GM23248 (cell line): ENCODE data around the gene RUFY3. TPM values are rescaled to one million over a fixed set of nuclear protein-coding genes. Genes with fewer than 3 reads are reported as not detected.

Source experiments
- DNase-seq: peaks from one replicate; pipeline ENCODE4 v3.0.0-alpha.2; 2015
- H2AFZ ChIP-seq: fragments of 200-600 bp; sonication (generic); 2 replicates; pipeline ENCODE4 v1.6.1; 2016; ENCODE audit warnings: antibody characterized with exemption
- H3F3A ChIP-seq: fragments of 200-600 bp; sonication (generic); 2 replicates; pipeline ENCODE4 v1.6.1; 2016; ENCODE audit warnings: mild to moderate bottlenecking, antibody characterized with exemption, mixed run types; ENCODE audit not compliant: insufficient read depth
- H3K27ac ChIP-seq: fragments of 200-600 bp; sonication (generic); 2 replicates; pipeline ENCODE4 v1.5.1; 2016; ENCODE audit warnings: mild to moderate bottlenecking
- H3K27me3 ChIP-seq: fragments of 200-600 bp; sonication (generic); replicated peaks from 2 replicates; pipeline ENCODE4 v1.6.1; 2016; ENCODE audit warnings: mild to moderate bottlenecking; ENCODE audit not compliant: insufficient read depth
- H3K36me3 ChIP-seq: fragments of 200-600 bp; sonication (generic); 2 replicates; pipeline ENCODE4 v1.6.1; 2016; ENCODE audit warnings: low read depth, mild to moderate bottlenecking
- H3K4me1 ChIP-seq: fragments of 200-600 bp; sonication (generic); 2 replicates; pipeline ENCODE4 v1.6.1; 2016; ENCODE audit warnings: mild to moderate bottlenecking; ENCODE audit not compliant: insufficient read depth
- H3K4me2 ChIP-seq: fragments of 200-600 bp; sonication (generic); one replicate; pipeline ENCODE4 v1.6.1; 2016; ENCODE audit warnings: mild to moderate bottlenecking; ENCODE audit not compliant: unreplicated experiment
- H3K4me3 ChIP-seq: fragments of 200-600 bp; sonication (generic); 2 replicates; pipeline ENCODE4 v1.5.1; 2016; ENCODE audit warnings: mild to moderate bottlenecking
- H3K79me2 ChIP-seq: fragments of 200-600 bp; sonication (generic); 2 replicates; pipeline ENCODE4 v1.6.1; 2016; ENCODE audit warnings: mild to moderate bottlenecking; ENCODE audit not compliant: insufficient read depth
- H3K9ac ChIP-seq: fragments of 200-600 bp; sonication (generic); 2 replicates; pipeline ENCODE4 v1.6.1; 2016; ENCODE audit warnings: mild to moderate bottlenecking
- H3K9me2 ChIP-seq: fragments of 200-600 bp; sonication (generic); 2 replicates; pipeline ENCODE4 v1.6.1; 2016; ENCODE audit warnings: mixed run types, mild to moderate bottlenecking, moderate library complexity; ENCODE audit not compliant: insufficient read depth
- H3K9me3 ChIP-seq: fragments of 200-600 bp; sonication (generic); one replicate; pipeline ENCODE4 v1.6.1; 2017; ENCODE audit warnings: low read depth
- H4K20me1 ChIP-seq: fragments of 200-600 bp; sonication (generic); 2 replicates; pipeline ENCODE4 v1.6.0; 2016; ENCODE audit not compliant: insufficient read depth
- EZH2 ChIP-seq: fragments of 200-600 bp; sonication (generic); IDR thresholded peaks from 2 replicates; pipeline ENCODE4 v1.6.1; 2018; ENCODE audit warnings: antibody characterized with exemption, mild to moderate bottlenecking; ENCODE audit not compliant: insufficient read depth, poor library complexity, severe bottlenecking
- EZH2phosphoT487 ChIP-seq: fragments of 200-600 bp; sonication (generic); IDR thresholded peaks from 2 replicates; pipeline ENCODE4 v1.6.1; 2018; ENCODE audit warnings: antibody characterized with exemption, moderate library complexity, mild to moderate bottlenecking, low read depth; ENCODE audit not compliant: insufficient read depth
- WGBS, 2 experiments: methylation state at CpG; one replicate each; pipeline ENCODE4 v1.1.6; 2015 to 2017; ENCODE audit warnings: low lambda C conversion rate in 2 of 2, low coverage in 1 of 2; ENCODE audit errors: missing lambda C conversion rate in 2 of 2; 5-methylcytosine and 5-hydroxymethylcytosine counted together
- in situ Hi-C: fragments of 300-500 bp; cut with MboI; formaldehyde crosslinking; loops from 2 replicates; pipeline ENCODE4 v1.15.0; 2020
- polyA plus RNA-seq: library from polyadenylated mRNA; unstranded; fragments of >200 nt; fragmentation: Nextera tagmentation; extraction: Ambion mirVana; gene quantifications from 2 replicates; pipeline ENCODE4 v1.2.1, GENCODE V29; 2016
- total RNA-seq: library from RNA; depleted of rRNA; stranded (reverse); fragments of >200 nt; shearing (Covaris generic); gene quantifications from 2 replicates; pipeline ENCODE4 v1.2.3, GENCODE V29; 2014

The RUFY3 gene
- total and polyA plus RNA-seq, 2 experiments from 2014 or later: 13.5 to 24.0 TPM

GRCh38 chr4:70752236-70752635 lies 30.5 kb downstream of the RUFY3 start:
- H3K27me3 ChIP-seq: no peaks in the 10 kb centered on the region
- no peak overlapping the region for H2AFZ ChIP-seq
- H3K9me2 ChIP-seq: no peaks in the 10 kb centered on the region
- H3K36me3 ChIP-seq: no peaks in the 10 kb centered on the region
- H3F3A ChIP-seq: no peaks in the 10 kb centered on the region
- 93 to 95% methylated on average over 1 of the region's 1 CpG for WGBS, 2 experiments
- H4K20me1 ChIP-seq: 0 out of 2 replicates have a peak, but pooled peaks cover 2% of the 10 kb centered on the region
- no peaks in the 10 kb centered on the region for H3K9me3 ChIP-seq
- in situ Hi-C loops: no loop called here
- no peak for DNase-seq
- TF ChIP-seq EZH2: no peak
- no peak for TF ChIP-seq EZH2phosphoT487
- no peak overlapping the region for H3K9ac ChIP-seq
- H3K27ac ChIP-seq: no peak overlapping the region
- no peak overlapping the region for H3K4me2 ChIP-seq
- no peak overlapping the region for H3K4me3 ChIP-seq
- peaks cover 96% of the 10 kb centered on the region for H3K79me2 ChIP-seq
- H3K4me1 ChIP-seq: no peaks in the 10 kb centered on the region

DNA sequence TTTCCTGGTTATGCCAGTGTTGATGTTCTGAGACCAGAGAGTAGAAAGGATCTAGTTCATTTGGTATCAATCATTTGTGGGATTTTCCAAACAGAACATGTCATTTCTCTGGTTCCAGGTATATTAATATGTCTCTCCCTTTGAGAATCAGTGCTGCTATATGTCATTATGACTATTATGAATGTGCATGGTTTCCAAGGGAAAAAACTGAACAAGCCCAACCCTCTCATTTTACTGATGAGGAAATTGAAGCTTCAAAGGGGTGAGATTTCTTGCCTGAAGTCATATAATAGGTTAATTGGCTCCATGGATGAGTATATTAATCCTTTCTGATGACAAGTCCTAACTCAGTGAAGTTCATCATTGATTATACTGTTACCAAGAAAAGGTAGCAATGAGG lies 31.9 kb downstream of the RUFY3 start:
- no peaks in the 10 kb centered on the region for H3K9me2 ChIP-seq
- H3K27ac ChIP-seq: no peak overlapping the region
- 0 out of 2 replicates have a peak, but pooled peaks cover 2% of the 10 kb centered on the region for H4K20me1 ChIP-seq
- H2AFZ ChIP-seq: no peak overlapping the region
- no peak overlapping the region for H3K9ac ChIP-seq
- H3K79me2 ChIP-seq: peaks cover 97% of the 10 kb centered on the region
- no peak overlapping the region for H3K4me2 ChIP-seq
- in situ Hi-C loops: no loop called here
- TF ChIP-seq EZH2: no peak
- TF ChIP-seq EZH2phosphoT487: no peak
- H3K36me3 ChIP-seq: no peaks in the 10 kb centered on the region
- no peak for DNase-seq
- H3K27me3 ChIP-seq: no peaks in the 10 kb centered on the region
- H3K9me3 ChIP-seq: no peaks in the 10 kb centered on the region
- H3K4me1 ChIP-seq: no peaks in the 10 kb centered on the region
- no peak overlapping the region for H3K4me3 ChIP-seq
- H3F3A ChIP-seq: no peaks in the 10 kb centered on the region

DNA sequence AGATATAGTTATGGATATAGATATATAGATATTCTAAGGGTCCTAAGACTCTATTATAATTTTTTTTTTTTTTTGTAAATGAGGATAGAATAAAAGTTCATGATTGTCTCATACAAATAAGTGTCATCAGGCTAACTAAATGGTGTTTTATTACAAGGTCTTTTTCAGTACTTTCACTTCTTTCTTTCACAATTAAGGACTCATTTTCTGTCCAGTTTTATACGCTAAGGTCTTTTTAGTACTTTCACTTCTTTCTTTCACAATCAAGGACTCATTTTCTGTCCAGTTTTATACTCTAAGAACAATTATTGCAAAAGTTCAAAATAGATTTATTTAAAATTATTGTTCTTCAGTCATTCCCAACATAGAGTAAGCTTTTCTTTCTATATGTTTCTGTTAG lies 32.7 kb downstream of the RUFY3 start:
- no peak for DNase-seq
- H3K9ac ChIP-seq: no peak overlapping the region
- WGBS, 2 experiments: 76 to 77% methylated on average over 1 of the region's 1 CpG
- H3K9me3 ChIP-seq: no peaks in the 10 kb centered on the region
- H3F3A ChIP-seq: no peaks in the 10 kb centered on the region
- H4K20me1 ChIP-seq: 0 out of 2 replicates have a peak, but pooled peaks cover 2% of the 10 kb centered on the region
- TF ChIP-seq EZH2phosphoT487 (no peak), EZH2 (no peak)
- H3K4me2 ChIP-seq: no peak overlapping the region
- no peak overlapping the region for H2AFZ ChIP-seq
- in situ Hi-C loops: no loop called here
- H3K4me1 ChIP-seq: no peaks in the 10 kb centered on the region
- no peaks in the 10 kb centered on the region for H3K36me3 ChIP-seq
- no peaks in the 10 kb centered on the region for H3K9me2 ChIP-seq
- no peaks in the 10 kb centered on the region for H3K27me3 ChIP-seq
- no peak overlapping the region for H3K27ac ChIP-seq
- peaks cover 97% of the 10 kb centered on the region for H3K79me2 ChIP-seq
- H3K4me3 ChIP-seq: no peak overlapping the region

GRCh38 chr4:70754990-70755688 lies 33.4 kb downstream of the RUFY3 start:
- Histone ChIP-seq H4K20me1 (0 out of 2 replicates have a peak, but pooled peaks cover 2% of the 10 kb centered on the region), H3K4me3 (no peak overlapping the region), H3K27ac (no peak overlapping the region), H3K9me3 (no peaks in the 10 kb centered on the region), H3K4me2 (no peak overlapping the region), H3K79me2 (peaks cover 97% of the 10 kb centered on the region), H3K36me3 (no peaks in the 10 kb centered on the region), H2AFZ (no peak overlapping the region), H3K27me3 (no peaks in the 10 kb centered on the region), H3K4me1 (no peaks in the 10 kb centered on the region), H3F3A (no peaks in the 10 kb centered on the region), H3K9me2 (no peaks in the 10 kb centered on the region), H3K9ac (no peak overlapping the region)
- in situ Hi-C loops: no loop called here
- 97% methylated on average over 10 of the region's 10 CpGs for WGBS, 2 experiments
- DNase-seq: peak; percentile 7
- TF ChIP-seq EZH2phosphoT487: no peak
- no peak for TF ChIP-seq EZH2
